GM23338 (cell line): ENCODE data around the gene FAM193B. TPM values are rescaled to one million over a fixed set of nuclear protein-coding genes. Genes with fewer than 3 reads are reported as not detected.
A peak's percentile ranks its signal among the peaks of the same experiment; 100 is the strongest.

ENCODE experiments used
- ATAC-seq: fragments of 200-7000 bp; cut with Tn5 transposase; 3 replicates; pipeline ENCODE4 v1.9.1; 2020
- DNase-seq: peaks from one replicate; pipeline ENCODE4 v3.0.0-alpha.2; 2015; ENCODE audit warnings: low spot score
- H2AFZ ChIP-seq: fragments of 200-600 bp; sonication (generic); 2 replicates; pipeline ENCODE4 v1.8.0; 2016; ENCODE audit warnings: antibody characterized with exemption, mild to moderate bottlenecking, moderate library complexity
- H3F3A ChIP-seq: fragments of 200-600 bp; sonication (generic); replicated peaks from 2 replicates; pipeline ENCODE4 v1.8.0; 2017; ENCODE audit warnings: antibody characterized with exemption, mixed run types, low read depth
- H3K27ac ChIP-seq: fragments of 200-600 bp; sonication (generic); 2 replicates; pipeline ENCODE4 v1.6.1; 2016; ENCODE audit warnings: low read depth
- H3K27me3 ChIP-seq: fragments of 200-600 bp; sonication (generic); 2 replicates; pipeline ENCODE4 v1.8.0; 2016; ENCODE audit warnings: mild to moderate bottlenecking, mixed run types, moderate library complexity; ENCODE audit not compliant: insufficient read depth
- H3K36me3 ChIP-seq: fragments of 200-600 bp; sonication (generic); 2 replicates; pipeline ENCODE4 v1.8.0; 2016; ENCODE audit warnings: mild to moderate bottlenecking; ENCODE audit not compliant: insufficient read depth
- H3K4me1 ChIP-seq: fragments of 200-600 bp; sonication (generic); 2 replicates; pipeline ENCODE4 v1.8.0; 2016; ENCODE audit warnings: mild to moderate bottlenecking, moderate library complexity; ENCODE audit not compliant: insufficient read depth
- H3K4me2 ChIP-seq: fragments of 200-600 bp; sonication (generic); 2 replicates; pipeline ENCODE4 v1.7.1; 2017; ENCODE audit warnings: mixed run types
- H3K4me3 ChIP-seq: fragments of 200-600 bp; sonication (generic); 2 replicates; pipeline ENCODE4 v1.6.1; 2016; ENCODE audit warnings: mixed run types
- H3K79me2 ChIP-seq: fragments of 200-600 bp; sonication (generic); replicated peaks from 2 replicates; pipeline ENCODE4 v1.8.0; 2017; ENCODE audit warnings: mild to moderate bottlenecking; ENCODE audit not compliant: insufficient read depth
- H3K9me2 ChIP-seq: fragments of 200-600 bp; sonication (generic); 2 replicates; pipeline ENCODE4 v1.8.0; 2017; ENCODE audit not compliant: insufficient read depth
- H4K20me1 ChIP-seq: fragments of 200-600 bp; sonication (generic); replicated peaks from 2 replicates; pipeline ENCODE4 v1.8.0; 2017; ENCODE audit warnings: mild to moderate bottlenecking; ENCODE audit not compliant: insufficient read depth
- H3K27ac Mint-ChIP-seq: 2 replicates; pipeline ENCODE4 v1.8.0; 2020; ENCODE audit warnings: inconsistent platforms, mild to moderate bottlenecking, moderate library complexity, mixed read lengths
- H3K27me3 Mint-ChIP-seq: 3 replicates; pipeline ENCODE4 v1.8.0; 2022; ENCODE audit warnings: low read depth, mild to moderate bottlenecking, moderate library complexity, mixed read lengths, inconsistent platforms; ENCODE audit not compliant: insufficient read depth, poor library complexity
- H3K36me3 Mint-ChIP-seq: 3 replicates; pipeline ENCODE4 v1.8.0; 2021; ENCODE audit warnings: low read depth, mild to moderate bottlenecking, inconsistent platforms, moderate library complexity, mixed read lengths
- H3K4me1 Mint-ChIP-seq: 3 replicates; pipeline ENCODE4 v1.8.0; 2020; ENCODE audit warnings: mild to moderate bottlenecking, inconsistent platforms, mixed read lengths
- H3K4me3 Mint-ChIP-seq: 3 replicates; pipeline ENCODE4 v1.8.0; 2021; ENCODE audit warnings: moderate library complexity, mild to moderate bottlenecking, inconsistent platforms, mixed read lengths
- H3K9me3 Mint-ChIP-seq: 3 replicates; pipeline ENCODE4 v1.8.0; 2020; ENCODE audit warnings: moderate library complexity, mild to moderate bottlenecking, inconsistent platforms, mixed read lengths
- EZH2phosphoT487 ChIP-seq: fragments of 200-600 bp; sonication (generic); IDR thresholded peaks from one replicate; pipeline ENCODE4 v1.8.1; 2018; ENCODE audit warnings: antibody characterized with exemption; ENCODE audit not compliant: unreplicated experiment
- JUNB ChIP-seq: IDR thresholded peaks from one replicate; pipeline ENCODE4 v1.6.1; 2016; ENCODE audit warnings: antibody characterized with exemption; ENCODE audit not compliant: unreplicated experiment
- NANOG ChIP-seq: IDR thresholded peaks from 2 replicates; pipeline ENCODE4 v1.6.1; 2016; ENCODE audit warnings: antibody characterized with exemption, borderline replicate concordance
- STAT1 ChIP-seq: IDR thresholded peaks from one replicate; pipeline ENCODE4 v1.6.1; 2016; ENCODE audit warnings: antibody characterized with exemption; ENCODE audit not compliant: unreplicated experiment
- ZNF331 ChIP-seq: fragments of 250-450 bp; sonication (Bioruptor Pico); IDR thresholded peaks from 2 replicates; pipeline ENCODE4 v1.5.0; 2020; ENCODE audit warnings: low read depth, mild to moderate bottlenecking, moderate library complexity
- polyA plus RNA-seq: library from polyadenylated mRNA; unstranded; fragments of >200 nt; fragmentation: Nextera tagmentation; extraction: Ambion mirVana; gene quantifications from 2 replicates; pipeline ENCODE4 v1.2.1, GENCODE V29; 2016
- total RNA-seq: library from RNA; depleted of rRNA; stranded (reverse); fragments of >200 nt; shearing (Covaris generic); gene quantifications from 2 replicates; pipeline ENCODE4 v1.2.3, GENCODE V29; 2014
- TF ChIP-seq, protein P1 (sequence below), 2 experiments: fragments of 200-600 bp in 1 of 2; sonication (generic) in 1 of 2; conservative IDR thresholded peaks; 2 replicates each; pipeline versions ENCODE4 v1.5.1 to v1.6.1; 2016 to 2017; ENCODE audit warnings: antibody characterized with exemption in 2 of 2, low read depth in 2 of 2, mild to moderate bottlenecking in 2 of 2, moderate library complexity in 1 of 2
- TF ChIP-seq, protein P2 (sequence below): fragments of 250-450 bp; sonication (Bioruptor Pico); IDR thresholded peaks from 2 replicates; pipeline ENCODE4 v1.5.0; 2020; ENCODE audit warnings: mild to moderate bottlenecking, moderate library complexity
- TF ChIP-seq, protein P3 (sequence below): IDR thresholded peaks from 2 replicates; pipeline ENCODE4 v1.6.1; 2016; ENCODE audit warnings: antibody characterized with exemption

The FAM193B gene
- total and polyA plus RNA-seq, 2 experiments from 2014 or later: 44.4 to 58.6 TPM

DNA sequence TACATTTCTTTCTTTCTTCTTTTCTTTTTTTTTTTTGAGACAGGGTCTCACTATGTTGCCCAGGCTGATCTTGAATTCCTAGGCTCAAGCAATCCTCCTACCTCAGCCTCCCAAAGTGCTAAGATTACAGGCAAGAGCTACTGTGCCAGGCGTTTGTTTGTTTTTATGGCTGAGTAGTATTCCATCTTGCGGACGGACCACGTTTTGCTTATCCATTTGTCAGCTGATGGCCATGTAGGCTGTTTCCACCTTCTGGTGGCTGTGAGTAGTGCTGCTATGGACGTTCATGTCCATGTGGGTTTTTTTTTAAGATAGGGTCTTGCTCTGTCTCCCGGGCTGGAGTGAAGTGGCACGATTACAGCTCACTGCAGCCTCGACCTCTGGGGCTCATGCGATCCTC, 47.2 kb downstream of the FAM193B start:
- DNase-seq (peak; percentile 55), ATAC-seq (no peak)
- TF ChIP-seq EZH2phosphoT487 (no peak), ZNF331 (CRISPR knock-in tag) (no peak)
- TF ChIP-seq, protein P1, sequence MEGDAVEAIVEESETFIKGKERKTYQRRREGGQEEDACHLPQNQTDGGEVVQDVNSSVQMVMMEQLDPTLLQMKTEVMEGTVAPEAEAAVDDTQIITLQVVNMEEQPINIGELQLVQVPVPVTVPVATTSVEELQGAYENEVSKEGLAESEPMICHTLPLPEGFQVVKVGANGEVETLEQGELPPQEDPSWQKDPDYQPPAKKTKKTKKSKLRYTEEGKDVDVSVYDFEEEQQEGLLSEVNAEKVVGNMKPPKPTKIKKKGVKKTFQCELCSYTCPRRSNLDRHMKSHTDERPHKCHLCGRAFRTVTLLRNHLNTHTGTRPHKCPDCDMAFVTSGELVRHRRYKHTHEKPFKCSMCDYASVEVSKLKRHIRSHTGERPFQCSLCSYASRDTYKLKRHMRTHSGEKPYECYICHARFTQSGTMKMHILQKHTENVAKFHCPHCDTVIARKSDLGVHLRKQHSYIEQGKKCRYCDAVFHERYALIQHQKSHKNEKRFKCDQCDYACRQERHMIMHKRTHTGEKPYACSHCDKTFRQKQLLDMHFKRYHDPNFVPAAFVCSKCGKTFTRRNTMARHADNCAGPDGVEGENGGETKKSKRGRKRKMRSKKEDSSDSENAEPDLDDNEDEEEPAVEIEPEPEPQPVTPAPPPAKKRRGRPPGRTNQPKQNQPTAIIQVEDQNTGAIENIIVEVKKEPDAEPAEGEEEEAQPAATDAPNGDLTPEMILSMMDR (conservative IDR thresholded peaks at IDR 0.05; ENCODE audit: low read depth in 2 of 2): peak; percentile 42
- peaks cover 15% of the 10 kb centered on the region for H3K4me1 ChIP-seq
- H2AFZ ChIP-seq: no peak overlapping the region
- H3K4me3 ChIP-seq: no peak overlapping the region
- peaks cover 5% of the 10 kb centered on the region; the same call in 1 of the 2 replicates for H3F3A ChIP-seq
- H3K4me3 Mint-ChIP-seq: no peak overlapping the region
- no peaks in the 10 kb centered on the region for H3K36me3 ChIP-seq
- H3K27me3 Mint-ChIP-seq: peaks cover 18% of the 10 kb centered on the region
- peaks cover 2% of the 10 kb centered on the region; the same call in 1 of the 3 replicates for H3K9me3 Mint-ChIP-seq
- peaks cover 36% of the 10 kb centered on the region for H3K36me3 Mint-ChIP-seq
- H3K4me1 Mint-ChIP-seq: peaks cover 29% of the 10 kb centered on the region
- no peak overlapping the region for H3K27ac ChIP-seq
- H3K9me2 ChIP-seq: no peaks in the 10 kb centered on the region
- H3K79me2 ChIP-seq: no peaks in the 10 kb centered on the region
- H3K27ac Mint-ChIP-seq: no peak overlapping the region; the same call in 1 of the 2 replicates
- no peak overlapping the region for H3K4me2 ChIP-seq
- no peaks in the 10 kb centered on the region for H3K27me3 ChIP-seq
- H4K20me1 ChIP-seq: no peaks in the 10 kb centered on the region; the same call in 1 of the 2 replicates

DNA sequence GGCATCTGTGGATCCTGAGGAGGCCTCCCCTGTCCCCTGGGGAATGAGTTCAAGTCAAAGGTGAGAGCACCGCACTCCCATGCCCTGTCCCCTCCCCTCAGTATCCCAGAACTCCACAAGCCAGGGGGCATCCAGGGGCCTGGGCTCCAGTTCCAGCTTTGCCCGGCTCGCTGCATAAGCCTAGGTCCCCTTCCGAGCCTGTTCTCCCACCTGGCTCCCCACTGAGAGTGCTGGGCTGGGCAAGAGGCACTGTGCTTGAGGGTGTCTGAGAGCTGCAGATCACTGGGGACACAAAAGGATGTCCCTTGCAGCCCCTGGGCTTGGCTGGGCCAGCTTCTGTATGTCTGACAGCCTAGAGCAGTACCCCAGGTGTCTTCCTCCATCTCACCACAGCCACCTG, 49.3 kb downstream of the FAM193B start:
- Histone ChIP-seq H3K4me1 (peaks cover 24% of the 10 kb centered on the region), H3K79me2 (no peaks in the 10 kb centered on the region), H3K4me3 (no peak overlapping the region), H3K36me3 (no peaks in the 10 kb centered on the region), H3K4me2 (no peak overlapping the region), H3K9me2 (no peaks in the 10 kb centered on the region), H2AFZ (no peak overlapping the region), H3K27me3 (0 out of 2 replicates have a peak, but pooled peaks cover 3% of the 10 kb centered on the region), H4K20me1 (no peaks in the 10 kb centered on the region; the same call in 1 of the 2 replicates), H3K27ac (no peak overlapping the region), H3F3A (peaks cover 11% of the 10 kb centered on the region)
- DNase-seq: no peak
- Mint-ChIP-seq H3K27ac (no peak overlapping the region), H3K4me3 (no peak overlapping the region), H3K36me3 (peaks cover 19% of the 10 kb centered on the region), H3K4me1 (peaks cover 33% of the 10 kb centered on the region), H3K9me3 (peaks cover 2% of the 10 kb centered on the region; the same call in 1 of the 3 replicates), H3K27me3 (peaks cover 21% of the 10 kb centered on the region)
- ATAC-seq: no peak
- TF ChIP-seq, protein P2, sequence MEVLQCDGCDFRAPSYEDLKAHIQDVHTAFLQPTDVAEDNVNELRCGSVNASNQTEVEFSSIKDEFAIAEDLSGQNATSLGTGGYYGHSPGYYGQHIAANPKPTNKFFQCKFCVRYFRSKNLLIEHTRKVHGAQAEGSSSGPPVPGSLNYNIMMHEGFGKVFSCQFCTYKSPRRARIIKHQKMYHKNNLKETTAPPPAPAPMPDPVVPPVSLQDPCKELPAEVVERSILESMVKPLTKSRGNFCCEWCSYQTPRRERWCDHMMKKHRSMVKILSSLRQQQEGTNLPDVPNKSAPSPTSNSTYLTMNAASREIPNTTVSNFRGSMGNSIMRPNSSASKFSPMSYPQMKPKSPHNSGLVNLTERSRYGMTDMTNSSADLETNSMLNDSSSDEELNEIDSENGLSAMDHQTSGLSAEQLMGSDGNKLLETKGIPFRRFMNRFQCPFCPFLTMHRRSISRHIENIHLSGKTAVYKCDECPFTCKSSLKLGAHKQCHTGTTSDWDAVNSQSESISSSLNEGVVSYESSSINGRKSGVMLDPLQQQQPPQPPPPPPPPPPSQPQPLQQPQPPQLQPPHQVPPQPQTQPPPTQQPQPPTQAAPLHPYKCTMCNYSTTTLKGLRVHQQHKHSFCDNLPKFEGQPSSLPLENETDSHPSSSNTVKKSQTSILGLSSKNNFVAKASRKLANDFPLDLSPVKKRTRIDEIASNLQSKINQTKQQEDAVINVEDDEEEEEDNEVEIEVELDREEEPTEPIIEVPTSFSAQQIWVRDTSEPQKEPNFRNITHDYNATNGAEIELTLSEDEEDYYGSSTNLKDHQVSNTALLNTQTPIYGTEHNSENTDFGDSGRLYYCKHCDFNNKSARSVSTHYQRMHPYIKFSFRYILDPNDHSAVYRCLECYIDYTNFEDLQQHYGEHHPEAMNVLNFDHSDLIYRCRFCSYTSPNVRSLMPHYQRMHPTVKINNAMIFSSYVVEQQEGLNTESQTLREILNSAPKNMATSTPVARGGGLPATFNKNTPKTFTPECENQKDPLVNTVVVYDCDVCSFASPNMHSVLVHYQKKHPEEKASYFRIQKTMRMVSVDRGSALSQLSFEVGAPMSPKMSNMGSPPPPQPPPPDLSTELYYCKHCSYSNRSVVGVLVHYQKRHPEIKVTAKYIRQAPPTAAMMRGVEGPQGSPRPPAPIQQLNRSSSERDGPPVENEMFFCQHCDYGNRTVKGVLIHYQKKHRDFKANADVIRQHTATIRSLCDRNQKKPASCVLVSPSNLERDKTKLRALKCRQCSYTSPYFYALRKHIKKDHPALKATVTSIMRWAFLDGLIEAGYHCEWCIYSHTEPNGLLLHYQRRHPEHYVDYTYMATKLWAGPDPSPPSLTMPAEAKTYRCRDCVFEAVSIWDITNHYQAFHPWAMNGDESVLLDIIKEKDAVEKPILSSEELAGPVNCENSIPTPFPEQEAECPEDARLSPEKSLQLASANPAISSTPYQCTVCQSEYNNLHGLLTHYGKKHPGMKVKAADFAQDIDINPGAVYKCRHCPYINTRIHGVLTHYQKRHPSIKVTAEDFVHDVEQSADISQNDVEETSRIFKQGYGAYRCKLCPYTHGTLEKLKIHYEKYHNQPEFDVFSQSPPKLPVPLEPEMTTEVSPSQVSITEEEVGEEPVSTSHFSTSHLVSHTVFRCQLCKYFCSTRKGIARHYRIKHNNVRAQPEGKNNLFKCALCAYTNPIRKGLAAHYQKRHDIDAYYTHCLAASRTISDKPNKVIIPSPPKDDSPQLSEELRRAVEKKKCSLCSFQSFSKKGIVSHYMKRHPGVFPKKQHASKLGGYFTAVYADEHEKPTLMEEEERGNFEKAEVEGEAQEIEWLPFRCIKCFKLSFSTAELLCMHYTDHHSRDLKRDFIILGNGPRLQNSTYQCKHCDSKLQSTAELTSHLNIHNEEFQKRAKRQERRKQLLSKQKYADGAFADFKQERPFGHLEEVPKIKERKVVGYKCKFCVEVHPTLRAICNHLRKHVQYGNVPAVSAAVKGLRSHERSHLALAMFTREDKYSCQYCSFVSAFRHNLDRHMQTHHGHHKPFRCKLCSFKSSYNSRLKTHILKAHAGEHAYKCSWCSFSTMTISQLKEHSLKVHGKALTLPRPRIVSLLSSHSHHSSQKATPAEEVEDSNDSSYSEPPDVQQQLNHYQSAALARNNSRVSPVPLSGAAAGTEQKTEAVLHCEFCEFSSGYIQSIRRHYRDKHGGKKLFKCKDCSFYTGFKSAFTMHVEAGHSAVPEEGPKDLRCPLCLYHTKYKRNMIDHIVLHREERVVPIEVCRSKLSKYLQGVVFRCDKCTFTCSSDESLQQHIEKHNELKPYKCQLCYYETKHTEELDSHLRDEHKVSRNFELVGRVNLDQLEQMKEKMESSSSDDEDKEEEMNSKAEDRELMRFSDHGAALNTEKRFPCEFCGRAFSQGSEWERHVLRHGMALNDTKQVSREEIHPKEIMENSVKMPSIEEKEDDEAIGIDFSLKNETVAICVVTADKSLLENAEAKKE (CRISPR knock-in tag): no peak
- TF ChIP-seq NANOG (no peak), EZH2phosphoT487 (no peak), STAT1 (no peak), JUNB (no peak), ZNF331 (CRISPR knock-in tag) (no peak)
- TF ChIP-seq, protein P1 (conservative IDR thresholded peaks at IDR 0.05; ENCODE audit: low read depth in 2 of 2): no peak
- TF ChIP-seq, protein P3, sequence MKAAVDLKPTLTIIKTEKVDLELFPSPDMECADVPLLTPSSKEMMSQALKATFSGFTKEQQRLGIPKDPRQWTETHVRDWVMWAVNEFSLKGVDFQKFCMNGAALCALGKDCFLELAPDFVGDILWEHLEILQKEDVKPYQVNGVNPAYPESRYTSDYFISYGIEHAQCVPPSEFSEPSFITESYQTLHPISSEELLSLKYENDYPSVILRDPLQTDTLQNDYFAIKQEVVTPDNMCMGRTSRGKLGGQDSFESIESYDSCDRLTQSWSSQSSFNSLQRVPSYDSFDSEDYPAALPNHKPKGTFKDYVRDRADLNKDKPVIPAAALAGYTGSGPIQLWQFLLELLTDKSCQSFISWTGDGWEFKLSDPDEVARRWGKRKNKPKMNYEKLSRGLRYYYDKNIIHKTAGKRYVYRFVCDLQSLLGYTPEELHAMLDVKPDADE: no peak
